Nucleus accumbens (tissue), 56 donors: Measurements from ENCODE around the gene UGT3A1.
A peak's percentile ranks its signal among the peaks of the same experiment; 100 is the strongest.

Experiments used
- DNase-seq, 56 donors: peaks; one replicate each; lab custom pipeline; 2025; lab: John Stamatoyannopoulos, UW

The UGT3A1 gene

GRCh38 chr5:35920890-35921289 is 70.3 kb downstream of the UGT3A1 start:
- DNase-seq, result peak in 1 of 56 donors; percentile 2

- DNase-seq, result no peak
Measured at GRCh38 chr5:35919191-35919590, 72.0 kb downstream of the UGT3A1 start.

- DNase-seq, result no peak
Measured at GRCh38 chr5:35908814-35909213, 82.4 kb downstream of the UGT3A1 start.

GRCh38 chr5:35908228-35908627 is 83.0 kb downstream of the UGT3A1 start:
- no peak for DNase-seq

- no peak for DNase-seq
Measured at GRCh38 chr5:35904443-35905132, 86.6 kb downstream of the UGT3A1 start.

GRCh38 chr5:35903631-35904203 is 87.5 kb downstream of the UGT3A1 start:
- DNase-seq, result no peak

- no peak for DNase-seq
Measured at GRCh38 chr5:35902046-35902672, 89.0 kb downstream of the UGT3A1 start.
